NCI-H1105 (cell line): ENCODE results near the gene CXXC5.

Experiments
- DNase-seq: peaks from one replicate; lab custom pipeline; 2025; lab: John Stamatoyannopoulos, UW

CXXC5 gene

GRCh38 chr5:139638736-139639618 is 9.2 kb upstream of the CXXC5 start:
- no peak for DNase-seq

GRCh38 chr5:139639619-139640380 is 8.3 kb upstream of the CXXC5 start:
- DNase-seq = no peak

- no peak for DNase-seq
Observed at GRCh38 chr5:139640421-139641115, 7.6 kb upstream of the CXXC5 start.

GRCh38 chr5:139641116-139642080 is 6.8 kb upstream of the CXXC5 start:
- no peak for DNase-seq

GRCh38 chr5:139642213-139642612 is 5.9 kb upstream of the CXXC5 start:
- DNase-seq = no peak

- no peak for DNase-seq
Observed at GRCh38 chr5:139642891-139643871, 5.0 kb upstream of the CXXC5 start.

GRCh38 chr5:139644001-139644456 is 4.1 kb upstream of the CXXC5 start:
- DNase-seq = no peak

- DNase-seq = no peak
Observed at GRCh38 chr5:139644646-139645429, 3.3 kb upstream of the CXXC5 start.

- no peak for DNase-seq
Observed at GRCh38 chr5:139645430-139645871, 2.7 kb upstream of the CXXC5 start.

- no peak for DNase-seq
Observed at GRCh38 chr5:139646111-139646510, 2.0 kb upstream of the CXXC5 start.

- DNase-seq = no peak
Observed at GRCh38 chr5:139646912-139647505, 1.1 kb upstream of the CXXC5 start.

- no peak for DNase-seq
Observed at GRCh38 chr5:139647506-139648204, 494 bp upstream of the CXXC5 start.

GRCh38 chr5:139649082-139649991 is 1.2 kb downstream of the CXXC5 start:
- no peak for DNase-seq

GRCh38 chr5:139650031-139650688 is 2.0 kb downstream of the CXXC5 start:
- DNase-seq = no peak

- DNase-seq = no peak
Observed at GRCh38 chr5:139650689-139651042, 2.5 kb downstream of the CXXC5 start.

- DNase-seq = no peak
Observed at GRCh38 chr5:139651043-139651834, 3.1 kb downstream of the CXXC5 start.
